ENCODE measurements around the gene FANCC.

DNA sequence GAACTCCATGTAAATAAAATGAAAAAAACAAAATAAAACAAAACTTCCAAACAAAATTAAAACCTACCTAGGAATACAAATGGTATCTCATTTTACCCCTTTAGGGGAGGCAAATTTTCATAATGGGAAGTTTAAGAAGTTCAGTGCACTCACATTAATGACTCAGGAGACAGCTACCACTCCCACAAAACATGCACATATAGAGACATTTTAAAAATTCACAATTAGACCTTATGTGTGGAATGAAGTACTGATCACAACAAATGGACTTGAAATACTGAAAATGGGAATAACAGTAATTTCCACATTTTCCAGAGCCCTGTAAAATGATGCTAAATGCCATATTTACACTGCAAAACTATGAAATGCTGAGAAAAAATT lies 91.8 kb downstream of the FANCC start:
- TF ChIP-seq, protein P1, sequence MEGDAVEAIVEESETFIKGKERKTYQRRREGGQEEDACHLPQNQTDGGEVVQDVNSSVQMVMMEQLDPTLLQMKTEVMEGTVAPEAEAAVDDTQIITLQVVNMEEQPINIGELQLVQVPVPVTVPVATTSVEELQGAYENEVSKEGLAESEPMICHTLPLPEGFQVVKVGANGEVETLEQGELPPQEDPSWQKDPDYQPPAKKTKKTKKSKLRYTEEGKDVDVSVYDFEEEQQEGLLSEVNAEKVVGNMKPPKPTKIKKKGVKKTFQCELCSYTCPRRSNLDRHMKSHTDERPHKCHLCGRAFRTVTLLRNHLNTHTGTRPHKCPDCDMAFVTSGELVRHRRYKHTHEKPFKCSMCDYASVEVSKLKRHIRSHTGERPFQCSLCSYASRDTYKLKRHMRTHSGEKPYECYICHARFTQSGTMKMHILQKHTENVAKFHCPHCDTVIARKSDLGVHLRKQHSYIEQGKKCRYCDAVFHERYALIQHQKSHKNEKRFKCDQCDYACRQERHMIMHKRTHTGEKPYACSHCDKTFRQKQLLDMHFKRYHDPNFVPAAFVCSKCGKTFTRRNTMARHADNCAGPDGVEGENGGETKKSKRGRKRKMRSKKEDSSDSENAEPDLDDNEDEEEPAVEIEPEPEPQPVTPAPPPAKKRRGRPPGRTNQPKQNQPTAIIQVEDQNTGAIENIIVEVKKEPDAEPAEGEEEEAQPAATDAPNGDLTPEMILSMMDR (conservative IDR thresholded peaks at IDR 0.05 in 1 of 2, IDR thresholded peaks at IDR 0.05 in 1 of 2; ENCODE audit: low read depth in 1 of 2, low read length in 2 of 2) = no peak
- no peak for TF ChIP-seq EZH2 (IDR thresholded peaks at IDR 0.05; ENCODE audit: low read length, missing control alignments)
